OCI-LY7 (cell line): ENCODE results near the gene GNAQ. TPM values are rescaled to one million over a fixed set of nuclear protein-coding genes. Genes with fewer than 3 reads are reported as not detected.

Experiments used
- BruUV-seq: library from RNA; stranded (reverse); fragments of 400-500 nt; replicated peaks from 2 replicates; lab custom pipeline; 2021; lab: Mats Ljungman, UMichigan
- CTCF ChIA-PET: fragments of 300-600 bp; sonication (Branson Sonifier 250); formaldehyde crosslinking; loops from one replicate; lab custom pipeline; 2022; ENCODE audit warnings: antibody characterized with exemption; ENCODE audit not compliant: unreplicated experiment; lab: Charles Lee
- POLR2A ChIA-PET: fragments of 300-600 bp; sonication (Branson Sonifier 250); formaldehyde crosslinking; loops from one replicate; lab custom pipeline; 2022; ENCODE audit warnings: antibody characterized with exemption; lab: Charles Lee
- DNase-seq: peaks from one replicate; pipeline ENCODE4 v3.0.0-alpha.2; 2015; ENCODE audit warnings: low spot score
- H2AFZ ChIP-seq: fragments of 200-600 bp; sonication (generic), shearing (Covaris generic); 2 replicates; pipeline ENCODE4 v1.6.1; 2014; ENCODE audit warnings: mild to moderate bottlenecking, antibody characterized with exemption, low read length, moderate library complexity
- H3K27ac ChIP-seq: fragments of 200-600 bp; sonication (generic); 2 replicates; pipeline ENCODE4 v1.5.1; 2014; ENCODE audit warnings: mixed run types, low read depth, mild to moderate bottlenecking, moderate library complexity, low read length, inconsistent platforms; ENCODE audit not compliant: poor library complexity, severe bottlenecking
- H3K36me3 ChIP-seq: fragments of 200-600 bp; sonication (generic); 2 replicates; pipeline ENCODE4 v1.6.1; 2014; ENCODE audit warnings: mild to moderate bottlenecking, antibody characterized with exemption, low read length, moderate library complexity, mixed read lengths; ENCODE audit not compliant: insufficient read depth
- H3K4me1 ChIP-seq: fragments of 200-600 bp; sonication (generic); 2 replicates; pipeline ENCODE4 v1.5.1; 2014; ENCODE audit warnings: mild to moderate bottlenecking, low read length; ENCODE audit not compliant: insufficient read depth, poor library complexity, severe bottlenecking
- H3K4me2 ChIP-seq: fragments of 200-600 bp; sonication (generic); 2 replicates; pipeline ENCODE4 v1.6.1; 2014; ENCODE audit warnings: mild to moderate bottlenecking, low read length
- H3K4me3 ChIP-seq: fragments of 200-600 bp; sonication (generic); 2 replicates; pipeline ENCODE4 v1.5.1; 2014; ENCODE audit warnings: mild to moderate bottlenecking, low read depth, low read length; ENCODE audit not compliant: poor library complexity, severe bottlenecking
- H3K79me2 ChIP-seq: fragments of 200-600 bp; sonication (generic); 2 replicates; pipeline ENCODE4 v1.6.1; 2016; ENCODE audit warnings: low read depth, mild to moderate bottlenecking, low read length, moderate library complexity, mixed read lengths; ENCODE audit not compliant: insufficient read depth
- H3K9me2 ChIP-seq: fragments of 200-600 bp; sonication (generic); 2 replicates; pipeline ENCODE4 v1.6.1; 2016; ENCODE audit warnings: mild to moderate bottlenecking, low read length, mixed read lengths; ENCODE audit not compliant: insufficient read depth
- H3K9me3 ChIP-seq: fragments of 200-600 bp; sonication (generic); 2 replicates; pipeline ENCODE4 v1.6.1; 2014; ENCODE audit warnings: mild to moderate bottlenecking, mixed run types, low read length, mixed read lengths
- H4K20me1 ChIP-seq: fragments of 200-600 bp; sonication (generic); 2 replicates; pipeline ENCODE4 v1.6.1; 2014; ENCODE audit warnings: mild to moderate bottlenecking, antibody characterized with exemption, low read length, moderate library complexity, mixed read lengths; ENCODE audit not compliant: insufficient read depth
- EZH2phosphoT487 ChIP-seq: fragments of 200-600 bp; sonication (generic); IDR thresholded peaks from 2 replicates; pipeline ENCODE4 v1.6.1; 2018; ENCODE audit warnings: low read depth, borderline replicate concordance, mild to moderate bottlenecking, mixed run types, antibody characterized with exemption, low read length, moderate library complexity, mixed read lengths
- intact Hi-C: fragments of 100-400 bp; cut with micrococcal nuclease; formaldehyde crosslinking; loops from one replicate; pipeline ENCODE4 v1.10.0; 2022; ENCODE audit not compliant: unreplicated experiment
- total RNA-seq, 2 experiments: library from RNA; depleted of rRNA in 1 of 2; stranded (reverse); fragments of >200 nt in 1 of 2; shearing (Covaris generic) in 1 of 2; gene quantifications; 2 replicates each; pipeline ENCODE4 v1.2.3, GENCODE V29; 2014 to 2022
- TF ChIP-seq, protein P1 (sequence below): fragments of 200-600 bp; sonication (generic); conservative IDR thresholded peaks from 2 replicates; pipeline ENCODE4 v1.5.1; 2014; ENCODE audit warnings: mild to moderate bottlenecking, antibody characterized with exemption, low read length, moderate library complexity, mixed read lengths

GNAQ gene
- total RNA-seq, 2 experiments from 2014 or later: not detected

DNA sequence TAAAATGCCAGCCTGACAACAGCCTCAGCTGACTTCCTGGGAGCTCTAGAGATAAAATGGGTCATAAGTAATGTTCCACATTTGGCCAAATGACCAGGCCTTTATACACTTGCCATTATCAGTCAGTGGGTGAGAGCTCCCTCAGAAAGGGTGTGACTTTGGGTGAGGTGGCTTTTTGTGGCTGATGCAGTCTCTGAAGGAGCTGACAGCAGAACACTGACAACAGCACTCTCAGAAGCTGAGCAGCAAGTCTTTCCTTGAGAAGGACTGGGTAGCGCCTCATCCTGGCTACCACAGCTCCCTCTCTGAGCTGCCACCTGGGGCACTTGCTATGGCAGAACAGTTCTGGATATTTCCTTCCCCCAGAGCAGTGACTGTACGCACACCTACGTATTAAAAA is 22.0 kb upstream of the GNAQ start:
- H4K20me1 ChIP-seq: no peaks in the 10 kb centered on the region
- no peak overlapping the region for H3K4me2 ChIP-seq
- no peaks in the 10 kb centered on the region for H3K4me1 ChIP-seq
- H3K9me3 ChIP-seq: no peaks in the 10 kb centered on the region
- no peak overlapping the region for H3K4me3 ChIP-seq
- no peaks in the 10 kb centered on the region for H3K9me2 ChIP-seq
- TF ChIP-seq, protein P1, sequence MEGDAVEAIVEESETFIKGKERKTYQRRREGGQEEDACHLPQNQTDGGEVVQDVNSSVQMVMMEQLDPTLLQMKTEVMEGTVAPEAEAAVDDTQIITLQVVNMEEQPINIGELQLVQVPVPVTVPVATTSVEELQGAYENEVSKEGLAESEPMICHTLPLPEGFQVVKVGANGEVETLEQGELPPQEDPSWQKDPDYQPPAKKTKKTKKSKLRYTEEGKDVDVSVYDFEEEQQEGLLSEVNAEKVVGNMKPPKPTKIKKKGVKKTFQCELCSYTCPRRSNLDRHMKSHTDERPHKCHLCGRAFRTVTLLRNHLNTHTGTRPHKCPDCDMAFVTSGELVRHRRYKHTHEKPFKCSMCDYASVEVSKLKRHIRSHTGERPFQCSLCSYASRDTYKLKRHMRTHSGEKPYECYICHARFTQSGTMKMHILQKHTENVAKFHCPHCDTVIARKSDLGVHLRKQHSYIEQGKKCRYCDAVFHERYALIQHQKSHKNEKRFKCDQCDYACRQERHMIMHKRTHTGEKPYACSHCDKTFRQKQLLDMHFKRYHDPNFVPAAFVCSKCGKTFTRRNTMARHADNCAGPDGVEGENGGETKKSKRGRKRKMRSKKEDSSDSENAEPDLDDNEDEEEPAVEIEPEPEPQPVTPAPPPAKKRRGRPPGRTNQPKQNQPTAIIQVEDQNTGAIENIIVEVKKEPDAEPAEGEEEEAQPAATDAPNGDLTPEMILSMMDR: no peak
- TF ChIP-seq EZH2phosphoT487: no peak
- H2AFZ ChIP-seq: no peak overlapping the region
- intact Hi-C loops: no loop called here
- CTCF ChIA-PET: no interaction called here
- DNase-seq: no peak
- H3K27ac ChIP-seq: no peak overlapping the region
- H3K36me3 ChIP-seq: no peaks in the 10 kb centered on the region
- H3K79me2 ChIP-seq: no peaks in the 10 kb centered on the region
- POLR2A ChIA-PET: interaction anchor here (1.1 to 2.0 kb wide), 2 partner anchors 12 to 44 kb away, joined by 3 to 4 read pairs; no protein-coding TSS in a partner anchor
- BruUV-seq: no TSS peak

GRCh38 chr9:78050421-78050820 is 18.8 kb upstream of the GNAQ start:
- Histone ChIP-seq H2AFZ (no peak overlapping the region), H3K9me2 (no peaks in the 10 kb centered on the region), H3K9me3 (no peaks in the 10 kb centered on the region), H3K4me1 (no peaks in the 10 kb centered on the region), H4K20me1 (no peaks in the 10 kb centered on the region), H3K4me3 (no peak overlapping the region), H3K36me3 (no peaks in the 10 kb centered on the region), H3K4me2 (no peak overlapping the region), H3K79me2 (no peaks in the 10 kb centered on the region), H3K27ac (no peak overlapping the region)
- DNase-seq: no peak
- TF ChIP-seq, protein P1: no peak
- no peak for TF ChIP-seq EZH2phosphoT487
- no TSS peak for BruUV-seq
- intact Hi-C loops: no loop called here
- POLR2A ChIA-PET: interaction anchor here (0.5 kb wide), 1 partner anchor 1777 kb away, joined by 4 read pairs; no protein-coding TSS in a partner anchor
- CTCF ChIA-PET: no interaction called here

DNA sequence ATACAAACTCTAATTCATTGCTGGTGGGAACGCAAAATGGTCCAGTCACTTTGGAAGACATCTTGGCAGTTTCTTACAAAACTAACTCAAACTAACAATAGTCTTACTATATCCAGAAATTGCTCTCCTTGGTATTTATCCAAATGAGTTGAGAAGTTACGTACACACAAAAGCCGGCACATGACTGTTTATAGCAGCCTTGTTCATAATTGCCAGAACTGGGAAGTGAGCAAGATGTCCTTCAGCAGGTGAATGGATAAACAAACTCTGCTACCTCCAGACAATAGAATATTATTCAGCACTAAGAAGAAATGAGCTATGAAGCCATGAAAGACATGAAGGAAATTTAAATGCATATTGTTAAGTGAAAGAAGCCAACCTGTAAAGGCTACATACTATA is 17.9 kb upstream of the GNAQ start:
- Histone ChIP-seq H4K20me1 (no peaks in the 10 kb centered on the region), H3K4me2 (no peak overlapping the region), H2AFZ (no peak overlapping the region), H3K9me3 (no peaks in the 10 kb centered on the region), H3K4me1 (no peaks in the 10 kb centered on the region), H3K79me2 (no peaks in the 10 kb centered on the region), H3K4me3 (no peak overlapping the region), H3K36me3 (no peaks in the 10 kb centered on the region), H3K9me2 (no peaks in the 10 kb centered on the region), H3K27ac (no peak overlapping the region)
- CTCF ChIA-PET: no interaction called here
- no TSS peak for BruUV-seq
- TF ChIP-seq, protein P1: no peak
- TF ChIP-seq EZH2phosphoT487: no peak
- intact Hi-C loops: no loop called here
- no peak for DNase-seq
- POLR2A ChIA-PET: no interaction called here
